DND-41 (cell line): Measurements from ENCODE around the gene DENND1A.

Experiments
- ATAC-seq: fragments of 200-7000 bp; cut with Tn5 transposase; 3 replicates; pipeline ENCODE4 v1.9.1; 2021; ENCODE audit warnings: low read depth; ENCODE audit not compliant: insufficient read depth
- DNase-seq: peaks from one replicate; pipeline ENCODE4 v3.0.0-alpha.2; 2020
- H2AFZ ChIP-seq: 2 replicates; pipeline ENCODE4 v1.6.0; 2012; ENCODE audit warnings: low read depth, low read length
- H3K27ac ChIP-seq: 2 replicates; pipeline ENCODE4 v1.5.1; 2012; ENCODE audit warnings: low read length, inconsistent platforms
- H3K27me3 ChIP-seq: fragments of 200-600 bp; sonication (generic); 2 replicates; pipeline ENCODE4 v1.6.0; 2012; ENCODE audit warnings: low read length, mild to moderate bottlenecking, inconsistent platforms; ENCODE audit not compliant: insufficient read depth, poor library complexity
- H3K36me3 ChIP-seq: 2 replicates; pipeline ENCODE4 v1.5.1; 2012; ENCODE audit warnings: low read length, inconsistent platforms; ENCODE audit not compliant: insufficient read depth
- H3K4me1 ChIP-seq: 2 replicates; pipeline ENCODE4 v1.5.1; 2012; ENCODE audit warnings: mild to moderate bottlenecking, low read length; ENCODE audit not compliant: insufficient read depth
- H3K4me2 ChIP-seq: 2 replicates; pipeline ENCODE4 v1.6.0; 2012; ENCODE audit warnings: mild to moderate bottlenecking, moderate library complexity, low read length, inconsistent platforms; ENCODE audit not compliant: insufficient read depth
- H3K4me3 ChIP-seq, 2 experiments: fragments of 200-600 bp in 1 of 2; shearing (Covaris generic) in 1 of 2; 2 replicates each; pipeline ENCODE4 v1.5.1; 2012 to 2016; ENCODE audit warnings: inconsistent platforms in 2 of 2, low read length in 2 of 2, mild to moderate bottlenecking in 2 of 2, low read depth in 1 of 2, moderate library complexity in 1 of 2
- H3K79me2 ChIP-seq: 2 replicates; pipeline ENCODE4 v1.6.0; 2012; ENCODE audit warnings: low read length, inconsistent platforms; ENCODE audit not compliant: insufficient read depth
- H3K9ac ChIP-seq: 2 replicates; pipeline ENCODE4 v1.6.0; 2012; ENCODE audit warnings: low read depth, mild to moderate bottlenecking, inconsistent platforms, low read length, moderate library complexity
- H3K9me3 ChIP-seq: 2 replicates; pipeline ENCODE4 v1.5.1; 2012; ENCODE audit warnings: low read length, moderate library complexity, mild to moderate bottlenecking, inconsistent platforms; ENCODE audit not compliant: insufficient read depth, severe bottlenecking
- H4K20me1 ChIP-seq: 2 replicates; pipeline ENCODE4 v1.6.0; 2012; ENCODE audit warnings: low read length; ENCODE audit not compliant: insufficient read depth
- CTCF ChIP-seq: IDR thresholded peaks from 2 replicates; pipeline ENCODE4 v1.5.1; 2012; ENCODE audit warnings: borderline replicate concordance, low read length, moderate library complexity, mild to moderate bottlenecking; ENCODE audit not compliant: poor library complexity, severe bottlenecking; ENCODE audit errors: extremely low read depth
- EZH2 ChIP-seq: IDR thresholded peaks from 3 replicates; pipeline ENCODE4 v1.6.1; 2012; ENCODE audit warnings: borderline replicate concordance, low read depth, mild to moderate bottlenecking, moderate library complexity, low read length, inconsistent platforms; ENCODE audit not compliant: severe bottlenecking

The DENND1A gene

GRCh38 chr9:123345567-123345955 lies 584.4 kb downstream of the DENND1A start:
- no peaks in the 10 kb centered on the region for H3K9me3 ChIP-seq
- H3K27ac ChIP-seq = no peak overlapping the region
- no peaks in the 10 kb centered on the region for H3K79me2 ChIP-seq
- DNase-seq (no peak), ATAC-seq (no peak)
- peaks cover 4% of the 10 kb centered on the region; the same call in 1 of the 2 replicates for H3K4me1 ChIP-seq
- H3K36me3 ChIP-seq = no peaks in the 10 kb centered on the region
- no peak overlapping the region for H3K4me3 ChIP-seq
- H4K20me1 ChIP-seq = 0 out of 2 replicates have a peak, but pooled peaks cover 3% of the 10 kb centered on the region
- no peak overlapping the region for H3K4me2 ChIP-seq
- TF ChIP-seq CTCF (no peak), EZH2 (no peak)
- no peaks in the 10 kb centered on the region for H3K27me3 ChIP-seq
- no peak overlapping the region for H3K9ac ChIP-seq
- H2AFZ ChIP-seq = no peak overlapping the region

GRCh38 chr9:123344192-123344949 lies 585.6 kb downstream of the DENND1A start:
- Histone ChIP-seq H3K4me2 (no peak overlapping the region), H3K4me1 (no peaks in the 10 kb centered on the region), H3K27me3 (no peaks in the 10 kb centered on the region), H3K36me3 (no peaks in the 10 kb centered on the region), H3K4me3 (no peak overlapping the region), H3K9ac (no peak overlapping the region), H2AFZ (no peak overlapping the region), H3K27ac (no peak overlapping the region), H3K79me2 (no peaks in the 10 kb centered on the region), H4K20me1 (no peaks in the 10 kb centered on the region), H3K9me3 (no peaks in the 10 kb centered on the region)
- ATAC-seq (no peak), DNase-seq (no peak)
- TF ChIP-seq EZH2 (no peak), CTCF (no peak)

- no peaks in the 10 kb centered on the region for H3K79me2 ChIP-seq
- no peak overlapping the region for H3K9ac ChIP-seq
- H3K9me3 ChIP-seq = no peaks in the 10 kb centered on the region
- ATAC-seq (no peak), DNase-seq (no peak)
- H3K4me2 ChIP-seq = no peak overlapping the region
- no peak overlapping the region for H2AFZ ChIP-seq
- no peaks in the 10 kb centered on the region for H3K4me1 ChIP-seq
- H3K36me3 ChIP-seq = no peaks in the 10 kb centered on the region
- no peaks in the 10 kb centered on the region for H3K27me3 ChIP-seq
- H3K27ac ChIP-seq = no peak overlapping the region
- no peaks in the 10 kb centered on the region for H4K20me1 ChIP-seq
- no peak for TF ChIP-seq EZH2
- no peak for TF ChIP-seq CTCF
- no peak overlapping the region for H3K4me3 ChIP-seq
Measured at GRCh38 chr9:123343443-123344191, 586.3 kb downstream of the DENND1A start.
